ENCODE measurements around the gene TFG.

Gene TFG

GRCh38 chr3:100756441-100756840 lies 47.1 kb downstream of the TFG start:
- no peak for DNase-seq (ENCODE audit: low spot score)

- DNase-seq (ENCODE audit: low spot score) = no peak
These were observed 49.9 kb downstream of the TFG start for GRCh38 chr3:100759159-100759558.

- no peak for DNase-seq (ENCODE audit: low spot score)
These were observed 50.7 kb downstream of the TFG start for GRCh38 chr3:100759950-100760349.

GRCh38 chr3:100760377-100760776 lies 51.1 kb downstream of the TFG start:
- DNase-seq (ENCODE audit: low spot score) = no peak

- DNase-seq (ENCODE audit: low spot score) = no peak
These were observed 52.1 kb downstream of the TFG start for GRCh38 chr3:100761211-100761942.

- no peak for DNase-seq (ENCODE audit: low spot score)
These were observed 52.7 kb downstream of the TFG start for GRCh38 chr3:100761951-100762350.

GRCh38 chr3:100765437-100765975 lies 56.2 kb downstream of the TFG start:
- no peak for DNase-seq (ENCODE audit: low spot score)

- DNase-seq (ENCODE audit: low spot score) = no peak
These were observed 56.8 kb downstream of the TFG start for GRCh38 chr3:100766069-100766468.

GRCh38 chr3:100769693-100770092 lies 60.4 kb downstream of the TFG start:
- DNase-seq (ENCODE audit: low spot score) = no peak

- no peak for DNase-seq (ENCODE audit: low spot score)
These were observed 65.9 kb downstream of the TFG start for GRCh38 chr3:100775226-100775625.

GRCh38 chr3:100775669-100776068 lies 66.4 kb downstream of the TFG start:
- DNase-seq (ENCODE audit: low spot score) = no peak

GRCh38 chr3:100776097-100776729 lies 66.9 kb downstream of the TFG start:
- no peak for DNase-seq (ENCODE audit: low spot score)

GRCh38 chr3:100776746-100777145 lies 67.5 kb downstream of the TFG start:
- no peak for DNase-seq (ENCODE audit: low spot score)

- DNase-seq (ENCODE audit: low spot score) = no peak
These were observed 68.0 kb downstream of the TFG start for GRCh38 chr3:100777271-100777670.

GRCh38 chr3:100779480-100779879 lies 70.2 kb downstream of the TFG start:
- no peak for DNase-seq (ENCODE audit: low spot score)

- no peak for DNase-seq (ENCODE audit: low spot score)
These were observed 70.9 kb downstream of the TFG start for GRCh38 chr3:100780071-100780622.

- no peak for DNase-seq (ENCODE audit: low spot score)
These were observed 72.0 kb downstream of the TFG start for GRCh38 chr3:100781301-100781700.

GRCh38 chr3:100782348-100782747 lies 73.1 kb downstream of the TFG start:
- DNase-seq (ENCODE audit: low spot score) = peak; percentile 69

- DNase-seq (ENCODE audit: low spot score) = peak; percentile 76
These were observed 73.6 kb downstream of the TFG start for GRCh38 chr3:100782906-100783305.

- DNase-seq (ENCODE audit: low spot score) = no peak
These were observed 74.3 kb downstream of the TFG start for GRCh38 chr3:100783619-100784018.

GRCh38 chr3:100789579-100789978 lies 80.3 kb downstream of the TFG start:
- DNase-seq (ENCODE audit: low spot score) = no peak

GRCh38 chr3:100796556-100796955 lies 87.3 kb downstream of the TFG start:
- no peak for DNase-seq (ENCODE audit: low spot score)

- DNase-seq (ENCODE audit: low spot score) = no peak
These were observed 88.7 kb downstream of the TFG start for GRCh38 chr3:100798012-100798411.
